22Rv1 (cell line): ENCODE results near the gene BAMBI.

Source experiments
- H3K27ac ChIP-seq: fragments of 450-650 bp; 2 replicates; pipeline ENCODE4 v1.5.1; 2017
- ZFX ChIP-seq: fragments of 450-650 bp; IDR thresholded peaks from 2 replicates; pipeline ENCODE4 v1.6.1; 2017; ENCODE audit warnings: antibody characterized with exemption, borderline replicate concordance
- TF ChIP-seq, protein P1 (sequence below): fragments of 450-650 bp; IDR thresholded peaks from 2 replicates; pipeline ENCODE4 v1.5.1; 2017; ENCODE audit warnings: mild to moderate bottlenecking

BAMBI gene

DNA sequence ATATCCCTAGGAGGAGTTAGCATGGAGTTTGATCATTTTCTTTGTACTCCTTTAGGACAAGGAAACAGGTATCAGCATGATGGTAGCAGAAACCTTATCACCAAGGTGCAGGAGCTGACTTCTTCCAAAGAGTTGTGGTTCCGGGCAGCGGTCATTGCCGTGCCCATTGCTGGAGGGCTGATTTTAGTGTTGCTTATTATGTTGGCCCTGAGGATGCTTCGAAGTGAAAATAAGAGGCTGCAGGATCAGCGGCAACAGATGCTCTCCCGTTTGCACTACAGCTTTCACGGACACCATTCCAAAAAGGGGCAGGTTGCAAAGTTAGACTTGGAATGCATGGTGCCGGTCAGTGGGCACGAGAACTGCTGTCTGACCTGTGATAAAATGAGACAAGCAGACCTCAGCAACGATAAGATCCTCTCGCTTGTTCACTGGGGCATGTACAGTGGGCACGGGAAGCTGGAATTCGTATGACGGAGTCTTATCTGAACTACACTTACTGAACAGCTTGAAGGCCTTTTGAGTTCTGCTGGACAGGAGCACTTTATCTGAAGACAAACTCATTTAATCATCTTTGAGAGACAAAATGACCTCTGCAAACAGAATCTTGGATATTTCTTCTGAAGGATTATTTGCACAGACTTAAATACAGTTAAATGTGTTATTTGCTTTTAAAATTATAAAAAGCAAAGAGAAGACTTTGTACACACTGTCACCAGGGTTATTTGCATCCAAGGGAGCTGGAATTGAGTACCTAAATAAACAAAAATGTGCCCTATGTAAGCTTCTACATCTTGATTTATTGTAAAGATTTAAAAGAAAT, 4.8 kb downstream of the BAMBI start:
- no peak overlapping the region for H3K27ac ChIP-seq
- TF ChIP-seq, protein P1, sequence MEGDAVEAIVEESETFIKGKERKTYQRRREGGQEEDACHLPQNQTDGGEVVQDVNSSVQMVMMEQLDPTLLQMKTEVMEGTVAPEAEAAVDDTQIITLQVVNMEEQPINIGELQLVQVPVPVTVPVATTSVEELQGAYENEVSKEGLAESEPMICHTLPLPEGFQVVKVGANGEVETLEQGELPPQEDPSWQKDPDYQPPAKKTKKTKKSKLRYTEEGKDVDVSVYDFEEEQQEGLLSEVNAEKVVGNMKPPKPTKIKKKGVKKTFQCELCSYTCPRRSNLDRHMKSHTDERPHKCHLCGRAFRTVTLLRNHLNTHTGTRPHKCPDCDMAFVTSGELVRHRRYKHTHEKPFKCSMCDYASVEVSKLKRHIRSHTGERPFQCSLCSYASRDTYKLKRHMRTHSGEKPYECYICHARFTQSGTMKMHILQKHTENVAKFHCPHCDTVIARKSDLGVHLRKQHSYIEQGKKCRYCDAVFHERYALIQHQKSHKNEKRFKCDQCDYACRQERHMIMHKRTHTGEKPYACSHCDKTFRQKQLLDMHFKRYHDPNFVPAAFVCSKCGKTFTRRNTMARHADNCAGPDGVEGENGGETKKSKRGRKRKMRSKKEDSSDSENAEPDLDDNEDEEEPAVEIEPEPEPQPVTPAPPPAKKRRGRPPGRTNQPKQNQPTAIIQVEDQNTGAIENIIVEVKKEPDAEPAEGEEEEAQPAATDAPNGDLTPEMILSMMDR = no peak
- TF ChIP-seq ZFX = no peak

DNA sequence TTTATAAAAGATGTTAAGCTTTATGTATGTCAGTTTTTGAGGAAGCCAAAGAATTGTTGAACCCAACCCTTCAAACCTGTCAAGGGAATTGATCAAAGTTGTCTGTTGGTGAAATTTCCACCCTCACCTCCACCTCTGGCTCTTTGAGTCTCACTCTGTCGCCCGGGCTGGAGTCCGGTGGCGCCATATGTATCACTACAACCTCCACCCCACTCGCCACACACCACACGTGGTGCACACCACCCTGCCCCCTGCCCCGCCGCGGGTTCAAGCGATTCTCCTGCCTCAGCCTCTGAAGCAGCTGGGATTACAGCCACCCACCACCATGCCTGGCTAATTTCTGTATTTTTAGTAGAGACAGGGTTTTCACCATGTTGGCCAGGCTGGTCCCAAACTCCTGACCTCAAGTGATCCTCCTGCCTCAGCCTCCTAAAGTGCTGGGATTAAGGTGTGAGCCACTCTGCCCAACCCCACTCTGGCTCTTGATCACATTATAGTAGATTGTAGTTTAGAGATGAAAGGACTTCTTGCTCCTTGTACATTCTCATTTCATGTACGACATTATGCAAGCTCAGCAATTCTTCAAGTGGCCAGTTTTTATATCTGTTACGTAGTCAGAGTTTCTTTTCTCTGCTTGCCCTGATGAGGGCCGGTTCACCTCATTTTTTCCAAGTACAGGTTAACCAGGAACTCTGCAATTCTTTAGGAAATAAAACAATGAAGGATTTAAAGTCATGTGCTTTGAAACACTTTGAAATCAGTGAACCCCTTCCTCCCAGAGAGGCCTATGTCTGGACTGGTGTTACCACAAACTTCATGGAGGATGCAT, 7.0 kb downstream of the BAMBI start:
- TF ChIP-seq, protein P1 = no peak
- TF ChIP-seq ZFX = no peak
- no peak overlapping the region for H3K27ac ChIP-seq

DNA sequence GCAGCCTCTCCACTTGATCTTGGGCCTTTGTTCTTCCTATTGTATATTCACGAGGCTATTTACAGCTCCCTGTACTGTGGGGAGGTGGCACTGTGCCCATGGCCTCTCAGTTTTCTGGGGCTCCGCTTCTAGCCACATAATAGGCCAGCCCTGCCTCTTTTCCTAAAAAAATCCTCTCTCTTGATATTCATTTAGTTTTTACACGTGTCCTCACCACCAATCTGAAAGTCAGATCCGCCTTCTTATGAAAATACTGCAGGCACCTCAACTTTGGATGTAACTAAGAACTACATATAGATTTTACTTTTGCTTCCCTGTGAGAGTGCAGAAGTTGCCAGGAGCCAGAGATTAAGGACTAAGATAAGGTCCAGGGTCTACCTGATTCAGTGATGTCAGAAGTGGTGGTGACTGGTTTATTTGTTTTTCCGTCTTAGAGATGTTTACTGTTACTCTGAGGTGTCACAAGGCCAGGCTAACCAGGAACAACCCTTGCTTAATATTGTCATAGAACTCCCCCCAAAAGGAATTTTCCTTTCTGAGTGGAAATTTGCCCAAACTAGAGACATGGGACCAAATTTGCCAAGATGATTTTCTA, 7.8 kb downstream of the BAMBI start:
- H3K27ac ChIP-seq = no peak overlapping the region
- no peak for TF ChIP-seq ZFX
- TF ChIP-seq, protein P1 = no peak

DNA sequence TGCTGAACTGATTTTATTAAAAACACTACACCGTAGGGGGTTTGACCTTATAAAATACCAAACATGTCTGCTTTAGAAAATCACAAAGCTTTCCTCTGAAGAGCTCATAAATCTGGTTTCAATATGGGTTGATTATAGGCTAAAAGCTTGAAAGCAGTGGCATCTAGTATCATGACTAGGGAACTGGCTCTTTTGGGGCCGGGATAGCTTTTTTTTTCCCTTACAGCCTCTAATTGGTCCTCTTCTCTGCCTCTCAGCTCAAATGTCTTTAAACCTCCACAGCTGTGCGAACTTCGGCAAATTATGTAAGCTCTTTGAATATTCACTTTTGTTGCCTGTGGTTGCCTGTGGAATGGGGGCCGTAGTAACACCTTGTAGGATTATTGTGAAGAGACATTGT, 8.4 kb downstream of the BAMBI start:
- H3K27ac ChIP-seq = no peak overlapping the region
- TF ChIP-seq, protein P1 = no peak
- no peak for TF ChIP-seq ZFX

DNA sequence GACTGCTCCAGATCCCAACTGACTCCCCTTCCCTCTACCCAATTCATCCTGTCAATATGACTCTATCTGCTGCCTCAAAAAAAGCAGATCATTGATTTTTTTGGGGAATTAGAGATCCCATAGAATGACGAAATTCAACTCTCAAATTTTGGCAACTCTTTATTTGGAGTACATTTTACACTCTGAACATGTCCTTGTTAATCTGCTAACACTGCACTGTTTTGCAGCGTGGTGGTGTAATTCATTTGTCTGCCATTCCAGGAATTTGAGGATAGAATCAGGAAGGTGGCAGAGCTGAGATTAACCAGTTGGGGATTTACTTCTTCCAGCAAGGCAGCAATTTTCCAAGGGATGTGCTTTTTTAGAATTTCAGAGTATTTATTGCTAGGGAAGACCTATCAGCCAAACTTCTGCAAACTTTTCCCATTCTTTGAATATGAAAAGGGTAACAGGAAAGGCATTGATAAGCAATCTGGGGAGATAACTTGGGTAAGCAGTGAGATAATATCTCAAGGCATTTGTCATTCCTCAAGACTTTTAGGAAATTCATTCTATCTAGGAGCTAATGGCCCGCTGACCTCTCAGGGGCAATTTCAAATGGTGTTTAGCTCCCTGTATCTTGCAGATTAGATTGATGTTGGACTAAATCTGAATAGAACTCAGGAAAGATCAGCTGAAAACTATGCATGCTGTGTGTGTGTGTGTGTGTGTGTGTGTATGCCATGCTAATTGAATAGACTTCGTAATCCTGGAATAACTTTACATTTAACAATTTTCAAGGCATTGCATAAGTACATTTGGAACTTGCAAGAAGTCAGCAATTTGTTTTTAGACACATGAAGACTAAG, 9.7 kb downstream of the BAMBI start:
- no peak overlapping the region for H3K27ac ChIP-seq
- TF ChIP-seq, protein P1 = no peak
- no peak for TF ChIP-seq ZFX

DNA sequence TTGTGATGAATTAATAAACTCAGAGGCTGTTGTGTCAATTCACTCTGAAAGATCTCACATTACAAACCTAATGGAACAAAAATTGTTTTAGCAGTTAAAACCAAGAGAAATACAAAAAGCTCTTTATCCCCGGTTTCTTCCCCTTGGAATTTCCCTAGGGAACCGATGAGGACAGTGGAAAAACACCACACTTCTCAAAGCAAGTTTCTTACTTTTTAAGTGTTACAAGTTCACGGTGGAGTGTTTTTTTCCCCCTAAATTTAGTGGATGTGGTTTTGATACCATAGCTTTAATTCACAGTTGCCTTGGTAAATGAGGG, 10.3 kb downstream of the BAMBI start:
- TF ChIP-seq, protein P1 = no peak
- no peak for TF ChIP-seq ZFX
- no peak overlapping the region for H3K27ac ChIP-seq
